NB4 (cell line): Measurements from ENCODE around the gene MYLK3.

Source experiments
- DNase-seq: peaks from one replicate; pipeline ENCODE4 v3.0.0; 2010; ENCODE audit warnings: low read depth
- H3K4me3 ChIP-seq: one replicate; pipeline ENCODE4 v1.5.1; 2011; ENCODE audit warnings: mild to moderate bottlenecking, low read depth, low read length, moderate library complexity
- MYC ChIP-seq: IDR thresholded peaks from 2 replicates; pipeline ENCODE4 v1.6.1; 2011; ENCODE audit warnings: low read depth, low read length
- POLR2A ChIP-seq: IDR thresholded peaks from 2 replicates; pipeline ENCODE4 v1.6.1; 2011; ENCODE audit warnings: mild to moderate bottlenecking; ENCODE audit not compliant: insufficient read length; ENCODE audit errors: extremely low read depth
- TF ChIP-seq, protein P1 (sequence below): IDR thresholded peaks from 2 replicates; pipeline ENCODE4 v1.6.1; 2011; ENCODE audit warnings: low read depth, low read length
- TF ChIP-seq, protein P2 (sequence below): IDR thresholded peaks from one replicate; pipeline ENCODE4 v1.5.1; 2012; ENCODE audit warnings: low read depth, low read length

MYLK3 gene

DNA sequence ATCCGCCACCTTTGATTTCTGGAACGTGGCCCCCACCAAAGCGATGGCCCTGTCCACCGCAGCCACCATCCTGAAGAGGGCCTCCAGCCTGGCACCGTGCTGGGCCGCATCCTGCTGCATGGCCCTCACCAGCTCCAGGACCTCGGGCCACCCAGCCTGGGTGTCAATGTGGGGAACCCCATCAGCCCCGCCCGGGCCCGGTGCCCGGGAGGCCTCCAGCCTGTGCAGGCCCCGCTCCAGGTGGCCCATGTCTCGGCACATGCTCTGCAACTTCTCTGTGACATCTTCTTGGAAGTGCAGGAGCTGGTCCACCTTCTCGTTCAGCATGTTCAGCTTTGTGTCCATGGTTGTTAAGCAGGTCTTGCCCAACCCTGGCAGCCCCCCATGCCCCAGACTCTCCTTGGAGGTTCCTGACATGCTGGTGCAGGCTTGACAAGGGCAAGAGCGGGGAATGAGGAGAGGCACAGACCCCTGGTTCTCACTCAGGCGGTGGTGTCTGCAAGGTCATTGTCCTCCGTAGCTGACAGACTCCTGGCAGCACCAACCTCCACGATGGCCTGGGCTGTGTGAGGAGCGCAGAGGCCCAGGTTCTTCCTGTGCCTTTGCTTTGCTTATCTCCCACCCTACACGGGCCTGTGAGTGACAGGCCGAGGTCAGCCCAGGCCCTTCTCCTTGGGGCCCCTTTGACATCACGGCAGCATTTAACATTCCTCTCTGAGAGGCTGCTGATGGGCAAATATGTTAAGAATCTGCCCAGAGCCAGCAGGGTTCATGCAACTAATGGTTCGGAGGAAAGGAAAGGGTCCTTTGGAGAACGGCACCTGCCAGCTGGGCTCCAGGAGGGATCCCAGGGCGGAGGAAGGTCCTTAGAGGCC is at the start of gene MYLK3:
MYLK3 (minus strand) TSS at position 568 of the 875 bp plus-strand sequence; CDS start at position 417, 151 bp downstream.
- TF ChIP-seq MYC (no peak), POLR2A (no peak)
- TF ChIP-seq, protein P1, sequence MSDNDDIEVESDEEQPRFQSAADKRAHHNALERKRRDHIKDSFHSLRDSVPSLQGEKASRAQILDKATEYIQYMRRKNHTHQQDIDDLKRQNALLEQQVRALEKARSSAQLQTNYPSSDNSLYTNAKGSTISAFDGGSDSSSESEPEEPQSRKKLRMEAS: no peak
- TF ChIP-seq, protein P2, sequence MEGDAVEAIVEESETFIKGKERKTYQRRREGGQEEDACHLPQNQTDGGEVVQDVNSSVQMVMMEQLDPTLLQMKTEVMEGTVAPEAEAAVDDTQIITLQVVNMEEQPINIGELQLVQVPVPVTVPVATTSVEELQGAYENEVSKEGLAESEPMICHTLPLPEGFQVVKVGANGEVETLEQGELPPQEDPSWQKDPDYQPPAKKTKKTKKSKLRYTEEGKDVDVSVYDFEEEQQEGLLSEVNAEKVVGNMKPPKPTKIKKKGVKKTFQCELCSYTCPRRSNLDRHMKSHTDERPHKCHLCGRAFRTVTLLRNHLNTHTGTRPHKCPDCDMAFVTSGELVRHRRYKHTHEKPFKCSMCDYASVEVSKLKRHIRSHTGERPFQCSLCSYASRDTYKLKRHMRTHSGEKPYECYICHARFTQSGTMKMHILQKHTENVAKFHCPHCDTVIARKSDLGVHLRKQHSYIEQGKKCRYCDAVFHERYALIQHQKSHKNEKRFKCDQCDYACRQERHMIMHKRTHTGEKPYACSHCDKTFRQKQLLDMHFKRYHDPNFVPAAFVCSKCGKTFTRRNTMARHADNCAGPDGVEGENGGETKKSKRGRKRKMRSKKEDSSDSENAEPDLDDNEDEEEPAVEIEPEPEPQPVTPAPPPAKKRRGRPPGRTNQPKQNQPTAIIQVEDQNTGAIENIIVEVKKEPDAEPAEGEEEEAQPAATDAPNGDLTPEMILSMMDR: no peak
- DNase-seq: no peak
- H3K4me3 ChIP-seq: no peak within 1 kb of the TSS

DNA sequence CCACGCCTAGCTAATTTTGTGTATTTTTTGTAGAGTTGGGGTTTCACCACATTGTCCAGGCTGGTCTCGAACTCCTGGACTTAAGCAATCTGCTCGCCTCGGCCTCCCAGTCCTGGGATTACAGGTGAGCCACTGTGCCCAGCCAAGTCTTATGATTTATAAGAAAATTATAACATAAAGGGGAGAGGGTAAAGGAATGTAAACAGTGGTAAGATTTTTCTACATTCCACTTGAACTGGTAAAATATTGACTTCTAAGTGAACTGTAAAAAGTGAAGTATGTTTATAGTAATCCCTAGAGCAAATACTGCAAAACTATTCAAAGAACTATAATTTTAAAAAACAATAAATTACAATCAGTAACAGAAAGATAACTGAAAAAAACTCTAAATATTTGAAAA is 49.4 kb upstream of the MYLK3 start:
- no peak for TF ChIP-seq POLR2A
- no peak for TF ChIP-seq MYC
- TF ChIP-seq, protein P2: no peak
- TF ChIP-seq, protein P1: no peak
- H3K4me3 ChIP-seq: no peak overlapping the region

DNA sequence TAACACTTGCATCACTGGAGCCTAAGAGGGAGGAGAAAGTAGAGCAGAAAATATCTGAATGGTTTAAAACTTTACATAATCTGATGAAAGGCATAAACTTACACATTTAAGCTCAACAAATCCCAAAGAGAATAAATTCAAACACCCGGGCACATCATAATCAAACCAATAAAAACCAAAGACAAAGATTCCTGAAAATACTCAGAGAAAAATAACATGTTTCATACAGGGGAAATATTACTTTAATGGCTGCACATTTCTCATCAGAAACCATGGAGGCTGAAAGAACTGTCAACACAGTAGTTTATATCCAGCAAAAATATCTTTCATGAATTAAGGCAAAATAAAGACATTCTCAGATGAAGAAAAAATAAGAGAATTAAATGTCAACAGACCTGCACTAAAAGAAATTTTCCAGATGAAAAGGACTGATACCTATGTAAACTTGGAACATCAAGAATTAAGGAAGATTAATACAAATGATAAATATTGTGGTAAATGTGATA is 48.7 kb upstream of the MYLK3 start:
- H3K4me3 ChIP-seq: no peak overlapping the region
- no peak for DNase-seq
- TF ChIP-seq POLR2A: no peak
- TF ChIP-seq, protein P2: no peak
- TF ChIP-seq MYC: no peak
- TF ChIP-seq, protein P1: no peak

More for the DNA sequence above, 49.4 kb upstream of the MYLK3 start:
- no peak for DNase-seq

DNA sequence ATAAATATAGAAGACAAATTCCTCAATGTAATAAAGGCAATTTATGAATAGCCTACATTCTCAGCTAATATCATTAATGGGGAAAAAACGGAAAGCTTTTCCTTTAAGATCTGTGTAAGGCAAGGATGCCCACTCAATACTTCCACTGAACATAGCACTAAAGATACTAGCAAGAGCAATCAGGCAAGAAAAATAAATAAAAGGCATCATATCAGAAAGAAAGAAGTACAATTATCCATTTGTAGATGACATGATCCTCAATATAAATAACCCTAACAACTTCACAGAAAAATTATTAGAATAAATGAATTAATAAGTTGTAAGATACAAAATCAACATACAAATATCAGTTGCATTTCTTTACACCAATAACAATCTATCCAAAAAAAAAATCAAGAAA is 45.7 kb upstream of the MYLK3 start:
- TF ChIP-seq, protein P2: no peak
- TF ChIP-seq, protein P1: no peak
- TF ChIP-seq POLR2A (no peak), MYC (no peak)
- DNase-seq: no peak
- no peak overlapping the region for H3K4me3 ChIP-seq

DNA sequence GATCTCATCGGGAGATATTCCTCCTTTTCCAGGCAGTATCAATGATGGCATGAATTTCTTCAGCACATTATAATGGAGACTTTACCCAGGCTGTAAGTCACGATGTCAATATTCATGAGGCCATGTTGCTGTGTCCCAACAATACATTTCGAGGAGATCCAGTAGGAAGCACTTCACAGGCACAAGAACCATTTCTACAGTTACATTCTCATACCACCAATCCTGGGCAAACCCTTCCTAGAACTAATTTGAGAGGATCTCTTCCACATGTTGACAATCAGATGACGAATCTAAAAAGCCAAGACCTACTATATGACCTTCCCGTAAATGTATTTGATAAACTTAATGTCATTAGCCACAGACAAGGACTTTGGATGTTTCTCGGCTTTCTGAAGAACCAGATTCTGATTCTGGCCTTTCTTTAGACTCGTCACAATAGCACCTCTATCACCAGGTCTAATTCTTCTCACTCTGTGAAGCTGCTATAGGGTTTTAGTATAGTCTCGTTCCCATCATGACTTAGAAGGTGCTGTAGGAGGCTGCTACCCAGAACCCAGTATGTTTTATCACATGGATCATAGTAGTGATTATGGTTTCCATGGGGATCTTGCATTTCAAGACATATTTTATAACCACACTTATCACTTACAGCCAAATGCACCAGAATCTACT is 42.6 kb upstream of the MYLK3 start:
- TF ChIP-seq, protein P2: no peak
- TF ChIP-seq, protein P1: no peak
- TF ChIP-seq POLR2A: no peak
- TF ChIP-seq MYC: no peak
- peak; percentile 20 for DNase-seq
- peak overlapping the region; percentile 46 for H3K4me3 ChIP-seq
